Glomerular endothelial cell (primary cell): Measurements from ENCODE around the gene PIGB. TPM values are rescaled to one million over a fixed set of nuclear protein-coding genes. Genes with fewer than 3 reads are reported as not detected.
"Not testable (repeated sequence)": the region's sequence is repeated elsewhere in the genome, so short reads cannot be mapped to it uniquely, and the experiment has no call there.

ENCODE experiments used
- DNase-seq: peaks from one replicate; pipeline ENCODE4 v3.0.0-alpha.2; 2011; ENCODE audit warnings: low read depth, low spot score; ENCODE audit errors: extremely low read depth
- total RNA-seq: library from RNA; depleted of rRNA; stranded (reverse); fragments of >200 nt; gene quantifications from 2 replicates; pipeline ENCODE4 v1.2.3, GENCODE V29; 2015

Gene PIGB
- total RNA-seq, 1 donor from 2014 or later = 12.8 TPM

- DNase-seq = no peak
These were observed 53.8 kb downstream of the PIGB start for GRCh38 chr15:55372701-55373440.

- DNase-seq = no peak
These were observed 60.1 kb downstream of the PIGB start for GRCh38 chr15:55379095-55379494.

- DNase-seq = no peak
These were observed 62.6 kb downstream of the PIGB start for GRCh38 chr15:55381595-55381994.

GRCh38 chr15:55383687-55384086 is 64.7 kb downstream of the PIGB start:
- no peak for DNase-seq

- no peak for DNase-seq
These were observed 68.0 kb downstream of the PIGB start for GRCh38 chr15:55387027-55387426.

GRCh38 chr15:55389264-55389607 is 70.2 kb downstream of the PIGB start:
- no peak for DNase-seq

GRCh38 chr15:55394694-55395093 is 75.7 kb downstream of the PIGB start:
- no peak for DNase-seq

GRCh38 chr15:55398243-55398642 is 79.2 kb downstream of the PIGB start:
- no peak for DNase-seq

- DNase-seq = not testable (repeated sequence)
These were observed 81.0 kb downstream of the PIGB start for GRCh38 chr15:55400050-55400449.

GRCh38 chr15:55401786-55402246 is 82.8 kb downstream of the PIGB start:
- DNase-seq = no peak

- DNase-seq = no peak
These were observed 83.7 kb downstream of the PIGB start for GRCh38 chr15:55402707-55403106.

GRCh38 chr15:55403531-55403930 is 84.5 kb downstream of the PIGB start:
- DNase-seq = no peak

Other genes starting within 250 kb of the PIGB start
- 46.4 and 54.7 TPM in 2 replicates for gene RSL24D1, start 122.3 kb upstream of the PIGB start, total RNA-seq
- 9.6 and 12.4 TPM in 2 replicates for gene RAB27A, start 29.4 kb upstream of the PIGB start, total RNA-seq
- 8.0 and 11.7 TPM in 2 replicates for gene PIGBOS1, start 99 bp upstream of the PIGB start, total RNA-seq
- gene CCPG1, start 89.1 kb downstream of the PIGB start, total RNA-seq = 44.7 and 48.8 TPM in 2 replicates
- 0.29 and 2.0 TPM in 2 replicates for gene PIERCE2, start 89.3 kb downstream of the PIGB start, total RNA-seq
- gene DNAAF4, start 189.0 kb downstream of the PIGB start, total RNA-seq = 8.1 and 9.4 TPM in 2 replicates